Measurements from ENCODE around the gene C18orf54.

C18orf54 gene

DNA sequence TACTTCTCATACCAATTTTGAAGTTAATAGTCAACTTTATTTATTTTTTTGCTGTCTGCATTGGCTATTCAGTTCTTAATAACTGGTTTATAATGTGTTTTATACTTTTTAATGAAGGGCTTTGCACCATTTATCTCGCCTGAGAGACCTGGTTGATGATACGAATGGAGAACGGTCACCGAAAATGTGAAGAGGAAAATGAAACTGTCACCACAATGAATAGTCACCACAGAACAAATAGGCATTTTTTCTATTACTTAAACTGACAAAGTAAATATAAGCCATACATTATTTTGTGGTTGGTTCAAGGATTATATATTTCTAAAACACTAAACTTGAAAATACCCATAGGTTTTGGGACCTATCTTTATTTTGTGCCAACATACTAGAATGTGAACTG lies 20.4 kb downstream of the C18orf54 start (continued):
- no peak for TF ChIP-seq ZNF610 (tag by site-specific recombination; IDR thresholded peaks at IDR 0.05; ENCODE audit: borderline replicate concordance)

DNA sequence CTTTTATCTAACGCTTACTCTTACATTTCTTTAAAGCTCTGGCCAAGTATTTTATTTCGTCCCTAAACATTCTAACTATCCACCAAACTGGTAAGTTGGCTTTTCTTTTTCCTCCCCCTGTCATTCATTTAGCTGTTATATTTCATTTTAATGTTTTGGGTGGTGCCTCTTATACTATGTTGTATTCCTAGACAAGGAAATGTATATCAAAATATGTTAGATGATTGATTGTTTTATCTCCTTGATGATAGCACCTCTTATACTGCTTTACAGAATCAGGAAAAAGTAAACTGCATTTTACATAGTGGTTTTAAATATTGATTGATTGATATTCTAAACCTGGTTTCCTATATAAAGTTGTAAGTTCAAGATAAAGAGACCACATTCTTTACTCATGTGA lies 23.9 kb downstream of the C18orf54 start:
- Histone ChIP-seq H3K4me3 (ENCODE audit: low read depth, low read length) (no peak overlapping the region), H3K4me1 (ENCODE audit: control insufficient read depth, insufficient read depth, low read length) (no peaks in the 10 kb centered on the region), H3K36me3 (ENCODE audit: control insufficient read depth in 2 of 2, insufficient read depth in 1 of 2, low read length in 2 of 2) (peaks cover 4 to 16% of the 10 kb centered on the region in 2 experiments), H3K9me3 (ENCODE audit: control insufficient read depth, insufficient read depth, low read depth, low read length) (no peaks in the 10 kb centered on the region), H3K27ac (ENCODE audit: extremely low read depth, low read depth, low read length) (no peak overlapping the region)
- CTCF ChIA-PET, result interaction anchor here (1.3 to 4.0 kb wide), 2 partner anchors 11 to 24 kb away, joined by 3 to 22 read pairs; partner anchors contain the start of genes C18orf54 and STARD6
- POLR2A ChIA-PET, result interaction anchor here (0.6 kb wide), 1 partner anchor 126 kb away, joined by 9 read pairs; no protein-coding TSS in a partner anchor
- no peak for TF ChIP-seq ZNF324 (tag by site-specific recombination; IDR thresholded peaks at IDR 0.05)
- TF ChIP-seq ZNF670 (tag by site-specific recombination; IDR thresholded peaks at IDR 0.05; ENCODE audit: low read depth), result no peak
- peak; percentile 43; the same call in 1 of the 2 replicates for TF ChIP-seq ZNF133 (tag by site-specific recombination; IDR thresholded peaks at IDR 0.05)
- TF ChIP-seq ZNF792 (tag by site-specific recombination; IDR thresholded peaks at IDR 0.05), result no peak

- H3K4me3 ChIP-seq (ENCODE audit: low read depth, low read length), result no peak overlapping the region
- no peaks in the 10 kb centered on the region for H3K4me1 ChIP-seq (ENCODE audit: control insufficient read depth, insufficient read depth, low read length)
- no peak overlapping the region for H3K27ac ChIP-seq (ENCODE audit: extremely low read depth, low read depth, low read length)
- peaks cover 4 to 16% of the 10 kb centered on the region in 2 experiments for H3K36me3 ChIP-seq (ENCODE audit: control insufficient read depth in 2 of 2, insufficient read depth in 1 of 2, low read length in 2 of 2)
- TF ChIP-seq ZNF16 (tag by site-specific recombination; IDR thresholded peaks at IDR 0.05; ENCODE audit: low read depth), result no peak
- TF ChIP-seq ZNF214 (tag by site-specific recombination; IDR thresholded peaks at IDR 0.05; ENCODE audit: borderline replicate concordance), result no peak
- TF ChIP-seq, protein P1, sequence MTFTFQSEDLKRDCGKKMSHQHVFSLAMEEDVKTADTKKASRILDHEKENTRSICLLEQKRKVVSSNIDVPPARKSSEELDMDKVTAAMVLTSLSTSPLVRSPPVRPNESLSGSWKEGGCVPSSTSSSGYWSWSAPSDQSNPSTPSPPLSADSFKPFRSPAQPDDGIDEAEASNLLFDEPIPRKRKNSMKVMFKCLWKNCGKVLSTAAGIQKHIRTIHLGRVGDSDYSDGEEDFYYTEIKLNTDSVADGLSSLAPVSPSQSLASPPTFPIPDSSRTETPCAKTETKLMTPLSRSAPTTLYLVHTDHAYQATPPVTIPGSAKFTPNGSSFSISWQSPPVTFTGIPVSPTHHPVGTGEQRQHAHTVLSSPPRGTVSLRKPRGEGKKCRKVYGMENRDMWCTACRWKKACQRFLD (tag by site-specific recombination; IDR thresholded peaks at IDR 0.05), result no peak
- TF ChIP-seq, protein P2, sequence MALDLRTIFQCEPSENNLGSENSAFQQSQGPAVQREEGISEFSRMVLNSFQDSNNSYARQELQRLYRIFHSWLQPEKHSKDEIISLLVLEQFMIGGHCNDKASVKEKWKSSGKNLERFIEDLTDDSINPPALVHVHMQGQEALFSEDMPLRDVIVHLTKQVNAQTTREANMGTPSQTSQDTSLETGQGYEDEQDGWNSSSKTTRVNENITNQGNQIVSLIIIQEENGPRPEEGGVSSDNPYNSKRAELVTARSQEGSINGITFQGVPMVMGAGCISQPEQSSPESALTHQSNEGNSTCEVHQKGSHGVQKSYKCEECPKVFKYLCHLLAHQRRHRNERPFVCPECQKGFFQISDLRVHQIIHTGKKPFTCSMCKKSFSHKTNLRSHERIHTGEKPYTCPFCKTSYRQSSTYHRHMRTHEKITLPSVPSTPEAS (tag by site-specific recombination; IDR thresholded peaks at IDR 0.05), result no peak
- TF ChIP-seq SCRT1 (tag by site-specific recombination; IDR thresholded peaks at IDR 0.05; ENCODE audit: borderline replicate concordance), result no peak
- TF ChIP-seq RBAK (tag by site-specific recombination; IDR thresholded peaks at IDR 0.05), result no peak
- no peak for TF ChIP-seq SP7 (tag by site-specific recombination; IDR thresholded peaks at IDR 0.05)
- no peak for TF ChIP-seq ZXDB (tag by site-specific recombination; IDR thresholded peaks at IDR 0.05)
- H3K9me3 ChIP-seq (ENCODE audit: control insufficient read depth, insufficient read depth, low read depth, low read length), result no peaks in the 10 kb centered on the region
- ChIA-PET CTCF (interaction anchor here (1.3 to 4.0 kb wide), 2 partner anchors 10 to 24 kb away, joined by 3 to 22 read pairs; partner anchors contain the start of genes C18orf54 and STARD6), POLR2A (interaction anchor here (0.6 kb wide), 1 partner anchor 126 kb away, joined by 9 read pairs; no protein-coding TSS in a partner anchor)
Observed at GRCh38 chr18:54382076-54382475, 24.4 kb downstream of the C18orf54 start.

DNA sequence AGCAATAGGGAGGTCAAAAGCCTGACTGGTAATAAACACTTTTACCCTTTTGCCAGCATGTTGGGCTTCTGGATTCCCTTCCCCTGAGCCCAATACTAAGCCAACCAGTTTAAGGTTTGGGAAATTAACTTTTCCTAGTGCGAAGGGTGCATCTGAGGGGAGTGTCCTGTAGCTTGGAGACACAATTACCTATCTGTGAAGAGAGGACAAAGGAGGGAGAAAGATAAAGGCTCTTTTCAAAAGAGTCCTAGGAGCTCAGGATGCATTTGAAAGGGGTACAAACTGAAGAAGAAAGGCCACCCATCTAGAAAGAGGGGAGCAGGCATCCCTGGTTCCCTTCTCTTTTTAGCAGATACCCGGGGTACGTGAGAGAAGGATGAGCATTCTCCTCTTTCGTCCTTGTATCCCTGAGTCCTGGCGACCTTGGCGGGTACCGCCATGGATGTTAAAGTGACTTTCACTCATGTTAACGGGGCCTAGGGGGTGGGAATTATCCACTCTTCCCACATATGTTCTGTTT lies 25.1 kb downstream of the C18orf54 start:
- H3K4me1 ChIP-seq (ENCODE audit: control insufficient read depth, insufficient read depth, low read length), result no peaks in the 10 kb centered on the region
- POLR2A ChIA-PET, result no interaction called here
- H3K4me3 ChIP-seq (ENCODE audit: low read depth, low read length), result no peak overlapping the region
- CTCF ChIA-PET, result interaction anchor here (4.0 kb wide), 1 partner anchor 9 kb away, joined by 22 read pairs; no protein-coding TSS in a partner anchor
- H3K36me3 ChIP-seq (ENCODE audit: control insufficient read depth in 2 of 2, insufficient read depth in 1 of 2, low read length in 2 of 2), result peaks cover 4 to 16% of the 10 kb centered on the region in 2 experiments
- H3K9me3 ChIP-seq (ENCODE audit: control insufficient read depth, insufficient read depth, low read depth, low read length), result no peaks in the 10 kb centered on the region
- no peak overlapping the region for H3K27ac ChIP-seq (ENCODE audit: extremely low read depth, low read depth, low read length)
- TF ChIP-seq ZNF266 (tag by site-specific recombination; IDR thresholded peaks at IDR 0.05; ENCODE audit: low read depth), result no peak
- TF ChIP-seq KLF1 (tag by site-specific recombination; IDR thresholded peaks at IDR 0.05), result no peak
- TF ChIP-seq ZNF19 (tag by site-specific recombination; IDR thresholded peaks at IDR 0.05; ENCODE audit: low read depth), result no peak
- TF ChIP-seq ZNF23 (tag by site-specific recombination; IDR thresholded peaks at IDR 0.05; ENCODE audit: borderline replicate concordance), result no peak
- TF ChIP-seq ZNF292 (tag by site-specific recombination; IDR thresholded peaks at IDR 0.05; ENCODE audit: borderline replicate concordance, low read depth), result no peak
- TF ChIP-seq, protein P3, sequence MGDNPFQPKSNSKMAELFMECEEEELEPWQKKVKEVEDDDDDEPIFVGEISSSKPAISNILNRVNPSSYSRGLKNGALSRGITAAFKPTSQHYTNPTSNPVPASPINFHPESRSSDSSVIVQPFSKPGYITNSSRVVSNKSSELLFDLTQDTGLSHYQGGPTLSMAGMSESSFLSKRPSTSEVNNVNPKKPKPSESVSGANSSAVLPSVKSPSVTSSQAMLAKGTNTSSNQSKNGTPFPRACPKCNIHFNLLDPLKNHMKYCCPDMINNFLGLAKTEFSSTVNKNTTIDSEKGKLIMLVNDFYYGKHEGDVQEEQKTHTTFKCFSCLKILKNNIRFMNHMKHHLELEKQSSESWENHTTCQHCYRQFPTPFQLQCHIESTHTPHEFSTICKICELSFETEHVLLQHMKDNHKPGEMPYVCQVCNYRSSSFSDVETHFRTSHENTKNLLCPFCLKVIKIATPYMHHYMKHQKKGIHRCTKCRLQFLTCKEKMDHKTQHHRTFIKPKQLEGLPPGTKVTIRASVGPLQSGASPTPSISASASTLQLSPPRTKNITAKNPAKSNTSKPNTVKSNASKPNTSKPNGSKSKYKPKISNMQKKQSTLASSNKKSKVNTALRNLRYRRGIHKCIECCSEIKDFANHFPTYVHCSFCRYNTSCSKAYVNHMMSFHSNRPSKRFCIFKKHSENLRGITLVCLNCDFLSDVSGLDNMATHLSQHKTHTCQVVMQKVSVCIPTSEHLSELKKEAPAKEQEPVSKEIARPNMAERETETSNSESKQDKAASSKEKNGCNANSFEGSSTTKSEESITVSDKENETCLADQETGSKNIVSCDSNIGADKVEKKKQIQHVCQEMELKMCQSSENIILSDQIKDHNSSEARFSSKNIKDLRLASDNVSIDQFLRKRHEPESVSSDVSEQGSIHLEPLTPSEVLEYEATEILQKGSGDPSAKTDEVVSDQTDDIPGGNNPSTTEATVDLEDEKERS (tag by site-specific recombination; IDR thresholded peaks at IDR 0.05), result no peak
- no peak for TF ChIP-seq ZXDB (tag by site-specific recombination; IDR thresholded peaks at IDR 0.05)
- no peak for TF ChIP-seq HOXD13 (CRISPR knock-in tag; IDR thresholded peaks at IDR 0.05; ENCODE audit: borderline replicate concordance)
- TF ChIP-seq ZFP69B (tag by site-specific recombination; IDR thresholded peaks at IDR 0.05), result no peak
- TF ChIP-seq ZNF341 (tag by site-specific recombination; IDR thresholded peaks at IDR 0.05; ENCODE audit: low read depth), result no peak
- no peak for TF ChIP-seq ZNF585B (tag by site-specific recombination; IDR thresholded peaks at IDR 0.05)

Data from HEK293 (cell line).